ENCODE measurements around the gene ANKRD31.

Gene ANKRD31

GRCh38 chr5:75057561-75057960 lies 179.1 kb downstream of the ANKRD31 start:
- DNase-seq: no peak

GRCh38 chr5:75055727-75056144 lies 180.9 kb downstream of the ANKRD31 start:
- DNase-seq: no peak

GRCh38 chr5:75054134-75054930 lies 182.3 kb downstream of the ANKRD31 start:
- no peak for DNase-seq

GRCh38 chr5:75053304-75054133 lies 183.2 kb downstream of the ANKRD31 start:
- no peak for DNase-seq

GRCh38 chr5:75053054-75053303 lies 183.7 kb downstream of the ANKRD31 start:
- no peak for DNase-seq

GRCh38 chr5:75052192-75053053 lies 184.3 kb downstream of the ANKRD31 start, which contains the start of gene GCNT4:
Gene GCNT4 (minus strand): TSS chr5:75052558. CDS start chr5:75030037, 22,521 bp downstream.
- DNase-seq: no peak

- DNase-seq: no peak
These were observed 185.4 kb downstream of the ANKRD31 start for GRCh38 chr5:75051217-75051751.

GRCh38 chr5:75050415-75050814 lies 186.3 kb downstream of the ANKRD31 start:
- DNase-seq: no peak

GRCh38 chr5:75049456-75050351 lies 187.0 kb downstream of the ANKRD31 start:
- DNase-seq: peak; percentile 28

- DNase-seq: no peak
These were observed 188.2 kb downstream of the ANKRD31 start for GRCh38 chr5:75048457-75048953.

GRCh38 chr5:75047356-75047755 lies 189.3 kb downstream of the ANKRD31 start:
- no peak for DNase-seq

- DNase-seq: no peak
These were observed 190.1 kb downstream of the ANKRD31 start for GRCh38 chr5:75046366-75047142.

GRCh38 chr5:75045071-75045470 lies 191.6 kb downstream of the ANKRD31 start:
- DNase-seq: peak; percentile 54

GRCh38 chr5:75044406-75044805 lies 192.3 kb downstream of the ANKRD31 start:
- DNase-seq: no peak

- peak; percentile 42 for DNase-seq
These were observed 192.9 kb downstream of the ANKRD31 start for GRCh38 chr5:75043633-75044264.

GRCh38 chr5:75042522-75042921 lies 194.2 kb downstream of the ANKRD31 start:
- no peak for DNase-seq

- DNase-seq: no peak
These were observed 195.7 kb downstream of the ANKRD31 start for GRCh38 chr5:75040973-75041372.

GRCh38 chr5:75037106-75037505 lies 199.6 kb downstream of the ANKRD31 start:
- no peak for DNase-seq

- peak; percentile 39 for DNase-seq
These were observed 202.4 kb downstream of the ANKRD31 start for GRCh38 chr5:75034137-75034739.

GRCh38 chr5:75031366-75031765 lies 205.3 kb downstream of the ANKRD31 start:
- peak; percentile 61 for DNase-seq
